K562 (cell line): ENCODE results near the gene ARHGAP12. TPM values are rescaled to one million over a fixed set of nuclear protein-coding genes. Genes with fewer than 3 reads are reported as not detected.

Experiments
- ATAC-seq: fragments of 200-7000 bp; cut with Tn5 transposase; 3 replicates; pipeline ENCODE4 v1.9.1; 2020; ENCODE audit warnings: moderate library complexity
- BruUV-seq: library from RNA; stranded (reverse); fragments of 400-500 nt; replicated peaks from 2 replicates; lab custom pipeline; 2021; lab: Mats Ljungman, UMichigan
- CTCF ChIA-PET: fragments of 300-600 bp; formaldehyde crosslinking; extraction: SDS; loops from one replicate; lab custom pipeline; 2021; ENCODE audit warnings: low intra/inter-chr PET ratio; lab: Yijun Ruan, JAX
- POLR2A ChIA-PET: fragments of 300-600, 350-650 bp; sonication (Branson Sonifier 250); formaldehyde crosslinking; extraction: SDS; loops from one replicate; lab custom pipeline; 2021; ENCODE audit warnings: antibody characterized with exemption, inconsistent platforms; lab: Yijun Ruan, JAX
- DNase-seq, 4 experiments: peaks; one replicate each; pipeline versions ENCODE4 v3.0.0 to v3.0.0-alpha.2; 2011 to 2018; ENCODE audit warnings: low spot score in 3 of 4, mixed read lengths in 3 of 4; ENCODE audit errors: extremely low read depth in 1 of 4
- FAIRE-seq: peaks from 2 replicates; lab custom pipeline; 2011; peaks lifted over from hg19 to GRCh38; lab: Jason Lieb, UNC
- H2AFZ ChIP-seq: 2 replicates; pipeline ENCODE4 v1.6.0; 2011; ENCODE audit warnings: low read depth, low read length, control low read depth, inconsistent platforms
- H3K27ac ChIP-seq: fragments of 200-600 bp; 3 replicates; pipeline ENCODE4 v1.8.0; 2011; ENCODE audit warnings: low read depth, mild to moderate bottlenecking, control low read depth, inconsistent platforms, low read length, moderate library complexity, mixed read lengths; ENCODE audit errors: extremely low read depth
- H3K27me3 ChIP-seq, 2 experiments: fragments of 300-600 bp in 1 of 2; 2 replicates in 1 of 2; 3 replicates in 1 of 2; pipeline versions ENCODE4 v1.6.0 to v1.8.0; 2011; ENCODE audit warnings: inconsistent platforms in 2 of 2, low read length in 2 of 2, mild to moderate bottlenecking in 1 of 2, mixed read lengths in 1 of 2, moderate library complexity in 1 of 2; ENCODE audit not compliant: control insufficient read depth in 2 of 2, insufficient read depth in 2 of 2
- H3K36me3 ChIP-seq: fragments of 300-600 bp; 3 replicates; pipeline ENCODE4 v1.8.0; 2011; ENCODE audit warnings: mild to moderate bottlenecking, low read length, inconsistent platforms; ENCODE audit not compliant: control insufficient read depth, insufficient read depth
- H3K4me1 ChIP-seq, 2 experiments: fragments of 200-600 bp in 1 of 2; replicated peaks in 1 of 2; 2 replicates in 1 of 2; 3 replicates in 1 of 2; pipeline versions ENCODE4 v1.5.1 to v1.8.0; 2011; ENCODE audit warnings: inconsistent platforms in 2 of 2, low read length in 2 of 2, mild to moderate bottlenecking in 1 of 2, mixed read lengths in 1 of 2, moderate library complexity in 1 of 2; ENCODE audit not compliant: control insufficient read depth in 2 of 2, insufficient read depth in 2 of 2
- H3K4me2 ChIP-seq: 2 replicates; pipeline ENCODE4 v1.6.1; 2011; ENCODE audit warnings: low read length, control low read depth, inconsistent platforms, mixed read lengths; ENCODE audit not compliant: insufficient read depth
- H3K4me3 ChIP-seq: fragments of 200-600 bp; sonication (generic), shearing (Covaris generic); 2 replicates; pipeline ENCODE4 v1.5.1; 2016; ENCODE audit warnings: control low read depth, inconsistent platforms
- H3K79me2 ChIP-seq: fragments of 200-600 bp; 3 replicates; pipeline ENCODE4 v1.8.0; 2011; ENCODE audit warnings: low read length, inconsistent platforms; ENCODE audit not compliant: control insufficient read depth, insufficient read depth
- H3K9ac ChIP-seq, 2 experiments: 2 replicates each; pipeline versions ENCODE4 v1.6.0 to v1.6.1; 2011; ENCODE audit warnings: low read depth in 2 of 2, low read length in 2 of 2, control low read depth in 1 of 2, inconsistent platforms in 1 of 2, mild to moderate bottlenecking in 1 of 2, mixed read lengths in 1 of 2; ENCODE audit not compliant: insufficient read depth in 1 of 2
- H3K9me1 ChIP-seq: one replicate; pipeline ENCODE4 v1.6.0; 2011; ENCODE audit warnings: inconsistent platforms, mild to moderate bottlenecking, low read length, moderate library complexity; ENCODE audit not compliant: control insufficient read depth, insufficient read depth
- H3K9me3 ChIP-seq: replicated peaks from 2 replicates; pipeline ENCODE4 v1.5.1; 2011; ENCODE audit warnings: low read depth, low read length, inconsistent platforms; ENCODE audit not compliant: control insufficient read depth, insufficient read depth
- H4K20me1 ChIP-seq: replicated peaks from 2 replicates; pipeline ENCODE4 v1.6.1; 2011; ENCODE audit warnings: low read length, inconsistent platforms, mixed read lengths; ENCODE audit not compliant: control insufficient read depth, insufficient read depth
- BMI1 ChIP-seq: fragments of 150-350 bp; IDR thresholded peaks from 2 replicates; pipeline ENCODE4 v1.6.1; 2014; ENCODE audit warnings: low read length
- COPS2 ChIP-seq: fragments of 450-650 bp; conservative IDR thresholded peaks from 2 replicates; pipeline ENCODE4 v1.6.1; 2016; ENCODE audit warnings: mild to moderate bottlenecking, moderate library complexity
- FOS ChIP-seq: IDR thresholded peaks from 3 replicates; pipeline ENCODE4 v1.6.1; 2011; ENCODE audit not compliant: insufficient read length; ENCODE audit errors: extremely low read depth
- HMGN3 ChIP-seq: IDR thresholded peaks from 2 replicates; pipeline ENCODE4 v1.6.1; 2011; ENCODE audit warnings: borderline replicate concordance, low read depth, mild to moderate bottlenecking, mixed read lengths, low read length; ENCODE audit not compliant: insufficient read length; ENCODE audit errors: extremely low read depth
- NELFE ChIP-seq: IDR thresholded peaks from 2 replicates; pipeline ENCODE4 v1.6.1; 2011; ENCODE audit warnings: mild to moderate bottlenecking; ENCODE audit not compliant: insufficient read depth, insufficient read length
- RCOR1 ChIP-seq, 2 experiments: IDR thresholded peaks; 2 replicates each; pipeline ENCODE4 v1.6.1; 2012; ENCODE audit warnings: low read depth in 2 of 2, low read length in 2 of 2, borderline replicate concordance in 1 of 2, improper control_type of control experiment in 1 of 2
- SMAD1 ChIP-seq: fragments of 150-350 bp; IDR thresholded peaks from 2 replicates; pipeline ENCODE4 v1.6.1; 2014; ENCODE audit warnings: low read length, low read depth; ENCODE audit not compliant: partially characterized antibody
- SP1 ChIP-seq: sonication (generic); formaldehyde crosslinking; IDR thresholded peaks from 2 replicates; pipeline ENCODE4 v1.8.1; 2022; ENCODE audit warnings: mild to moderate bottlenecking, missing genetic modification reagents
- ZBTB5 ChIP-seq: fragments of 450-650 bp; IDR thresholded peaks from 2 replicates; pipeline ENCODE4 v1.6.1; 2017; ENCODE audit warnings: antibody characterized with exemption
- ZNF274 ChIP-seq: IDR thresholded peaks from 2 replicates; pipeline ENCODE4 v1.6.1; 2011; ENCODE audit warnings: low read depth, mild to moderate bottlenecking, low read length, moderate library complexity, borderline replicate concordance
- ZNF589 ChIP-seq: fragments of 200-800 bp; sonication (Bioruptor generic); IDR thresholded peaks from 2 replicates; pipeline ENCODE4 v1.6.1; 2016; ENCODE audit warnings: low read depth, missing genetic modification characterization, missing compliant biosample characterization
- WGBS: fragments of 100-300 bp; shearing (Covaris generic); methylation state at CpG from one replicate; pipeline ENCODE4 v1.1.6; 2016; ENCODE audit warnings: low coverage, mixed read lengths; ENCODE audit not compliant: insufficient coverage; ENCODE audit errors: missing lambda C conversion rate; 5-methylcytosine and 5-hydroxymethylcytosine counted together
- in situ Hi-C: fragments of 300-500 bp; cut with MboI; formaldehyde crosslinking; loops from 4 replicates; pipeline ENCODE4 v1.15.0; 2018; ENCODE audit warnings: inconsistent platforms, mixed read lengths
- intact Hi-C: fragments of 100-400 bp; cut with micrococcal nuclease; formaldehyde crosslinking; loops from 2 replicates; pipeline ENCODE4 v1.14.2; 2022
- polyA plus RNA-seq, 8 experiments: library from polyadenylated mRNA; depleted of rRNA in 4 of 8; stranded (reverse) in 5 of 8; unstranded in 3 of 8; fragments of >200 nt; fragmentation: Nextera tagmentation in 2 of 8; fragmentation: Illumina TruSeq in 1 of 8; extraction: Ambion mirVana in 2 of 8; extraction: Trizol in 1 of 8; gene quantifications; 2 replicates each; pipeline versions ENCODE4 v1.2.1 to v1.2.3, GENCODE V29; 2011 to 2014; ENCODE audit warnings: inconsistent platforms in 1 of 8, missing spikeins in 1 of 8
- total RNA-seq, 7 experiments: library from RNA; depleted of rRNA in 6 of 7; stranded (reverse); fragments of >200 nt in 6 of 7; fragmentation: Illumina TruSeq in 2 of 7; extraction: Trizol in 2 of 7; gene quantifications; 2 replicates each; pipeline versions ENCODE4 v1.2.1 to v1.2.3, GENCODE V29; 2011 to 2021; ENCODE audit warnings: low replicate concordance in 1 of 7
- TF ChIP-seq, protein P1 (sequence below): IDR thresholded peaks from 2 replicates; pipeline ENCODE4 v1.6.1; 2012; ENCODE audit warnings: low read depth, low read length, improper control_type of control experiment, borderline replicate concordance

The ARHGAP12 gene
- total and polyA plus RNA-seq, 9 of the 15 experiments (the other 6 are each of a cell fraction or from before 2014, with no cell fraction given): 4.4 to 18.7 (median 10.1) TPM

- TF ChIP-seq COPS2 (no peak), RCOR1 (IDR thresholded peaks at IDR 0.05; ENCODE audit: borderline replicate concordance in 1 of 2, low read depth in 2 of 2, low read length in 2 of 2) (no peak), FOS (no peak), ZNF589 (CRISPR knock-in tag) (no peak)
These were observed 98.9 kb downstream of the ARHGAP12 start (continued) for GRCh38 chr10:31829776-31830175.

- no peak overlapping the region for H3K9ac ChIP-seq
- WGBS: 73% methylated on average over 4 of the region's 4 CpGs
- no TSS peak for BruUV-seq
- no peaks in the 10 kb centered on the region for H3K79me2 ChIP-seq
- 0 out of 3 replicates have a peak, but pooled peaks cover 4% of the 10 kb centered on the region for H3K36me3 ChIP-seq
- ChIA-PET POLR2A (no interaction called here), CTCF (no interaction called here)
- intact Hi-C loops (no loop called here), in situ Hi-C loops (no loop called here)
- no peaks in the 10 kb centered on the region for H3K27me3 ChIP-seq
- ATAC-seq (no peak), FAIRE-seq (no peak), DNase-seq (no peak)
- no peak overlapping the region for H3K4me2 ChIP-seq
- H3K9me1 ChIP-seq: no peaks in the 10 kb centered on the region
- no peak overlapping the region for H3K4me3 ChIP-seq
- H3K4me1 ChIP-seq: peaks cover 4 to 10% of the 10 kb centered on the region in 2 experiments; a peak in 3 of 5 replicates
- H4K20me1 ChIP-seq: no peaks in the 10 kb centered on the region
- H3K27ac ChIP-seq: no peak overlapping the region
- H2AFZ ChIP-seq: no peak overlapping the region
- H3K9me3 ChIP-seq: no peaks in the 10 kb centered on the region
- no peak for TF ChIP-seq NELFE
- no peak for TF ChIP-seq BMI1
- no peak for TF ChIP-seq ZBTB5
- no peak for TF ChIP-seq HMGN3
- TF ChIP-seq, protein P1, sequence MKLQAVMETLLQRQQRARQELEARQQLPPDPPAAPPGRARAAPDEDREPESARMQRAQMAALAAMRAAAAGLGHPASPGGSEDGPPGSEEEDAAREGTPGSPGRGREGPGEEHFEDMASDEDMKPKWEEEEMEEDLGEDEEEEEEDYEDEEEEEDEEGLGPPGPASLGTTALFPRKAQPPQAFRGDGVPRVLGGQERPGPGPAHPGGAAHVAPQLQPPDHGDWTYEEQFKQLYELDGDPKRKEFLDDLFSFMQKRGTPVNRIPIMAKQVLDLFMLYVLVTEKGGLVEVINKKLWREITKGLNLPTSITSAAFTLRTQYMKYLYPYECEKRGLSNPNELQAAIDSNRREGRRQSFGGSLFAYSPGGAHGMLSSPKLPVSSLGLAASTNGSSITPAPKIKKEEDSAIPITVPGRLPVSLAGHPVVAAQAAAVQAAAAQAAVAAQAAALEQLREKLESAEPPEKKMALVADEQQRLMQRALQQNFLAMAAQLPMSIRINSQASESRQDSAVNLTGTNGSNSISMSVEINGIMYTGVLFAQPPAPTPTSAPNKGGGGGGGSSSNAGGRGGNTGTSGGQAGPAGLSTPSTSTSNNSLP: no peak
- TF ChIP-seq SMAD1: no peak
- no peak for TF ChIP-seq SP1 (CRISPR knock-in tag)
- no peak for TF ChIP-seq ZNF274
These were observed 105.3 kb downstream of the ARHGAP12 start for GRCh38 chr10:31823358-31823757.
